ENCODE results near the gene RALGPS1. TPM values are rescaled to one million over a fixed set of nuclear protein-coding genes. Genes with fewer than 3 reads are reported as not detected.

The RALGPS1 gene
- polyA plus RNA-seq, 4 donors: 16.6 to 53.3 (median 26.8) TPM

DNA sequence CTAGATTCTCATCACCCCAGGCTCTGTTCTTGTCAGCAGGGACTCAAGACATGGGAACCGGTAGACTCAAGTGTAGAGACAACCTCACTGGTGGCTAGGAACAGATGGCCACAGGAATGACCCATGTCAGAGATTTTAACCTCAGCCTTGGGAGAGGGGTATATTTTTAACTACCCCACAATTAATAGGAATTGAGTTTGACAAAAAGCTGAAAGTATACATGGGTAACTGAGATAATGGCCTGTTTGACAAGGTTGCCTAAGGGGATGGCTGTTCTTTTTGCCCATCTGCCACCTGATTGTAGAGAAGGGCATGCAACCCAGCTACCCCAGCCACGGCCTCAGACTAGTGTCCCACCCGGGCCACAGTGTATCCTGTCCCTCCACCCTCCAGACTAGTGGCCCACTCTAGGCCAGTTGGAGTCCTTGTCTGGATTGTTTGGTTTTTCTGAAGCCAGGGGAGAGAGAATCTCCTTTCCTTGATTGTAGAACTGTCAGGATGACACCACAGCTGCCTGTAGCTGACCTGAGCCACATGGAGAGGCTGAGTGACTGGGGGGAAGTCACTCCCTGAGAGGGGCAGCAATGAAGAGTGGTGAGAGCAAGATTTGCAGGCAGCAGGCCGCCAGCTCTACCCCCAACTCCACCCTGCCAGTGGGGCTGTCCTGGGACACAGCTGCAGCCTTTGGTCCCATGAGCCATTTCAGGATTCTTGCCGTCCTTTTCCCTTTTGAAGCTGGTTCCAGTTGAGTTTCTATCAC lies 222.5 kb downstream of the RALGPS1 start:
- no peak overlapping the region for H3K27ac ChIP-seq (ENCODE audit: low read depth in 1 of 3, low read length in 2 of 3)
- WGBS, 3 donors: 86 to 92% (median 91%) methylated on average over 5 of the region's 5 CpGs
- H3K36me3 ChIP-seq (ENCODE audit: control insufficient read depth in 3 of 3, insufficient read depth in 2 of 3, low read depth in 1 of 3, low read length in 3 of 3): peaks cover 0 to 56% (median 0%) of the 10 kb centered on the region in 3 donors
- peaks cover 0 to 13% (median 0%) of the 10 kb centered on the region in 3 donors for H3K4me1 ChIP-seq (ENCODE audit: control insufficient read depth in 3 of 3, insufficient read depth in 2 of 3, low read depth in 1 of 3, low read length in 2 of 3)
- DNase-seq (no peak), FAIRE-seq (no peak)
- H3K27me3 ChIP-seq (ENCODE audit: control insufficient read depth in 3 of 3, insufficient read depth in 3 of 3, low read length in 3 of 3): no peaks in the 10 kb centered on the region
- no peak overlapping the region for H3K4me3 ChIP-seq (ENCODE audit: low read depth in 1 of 3, low read length in 3 of 3)
- no peaks in the 10 kb centered on the region for H3K9me3 ChIP-seq (ENCODE audit: control insufficient read depth in 2 of 2, insufficient read depth in 1 of 2, low read depth in 1 of 2, low read length in 1 of 2)

DNA sequence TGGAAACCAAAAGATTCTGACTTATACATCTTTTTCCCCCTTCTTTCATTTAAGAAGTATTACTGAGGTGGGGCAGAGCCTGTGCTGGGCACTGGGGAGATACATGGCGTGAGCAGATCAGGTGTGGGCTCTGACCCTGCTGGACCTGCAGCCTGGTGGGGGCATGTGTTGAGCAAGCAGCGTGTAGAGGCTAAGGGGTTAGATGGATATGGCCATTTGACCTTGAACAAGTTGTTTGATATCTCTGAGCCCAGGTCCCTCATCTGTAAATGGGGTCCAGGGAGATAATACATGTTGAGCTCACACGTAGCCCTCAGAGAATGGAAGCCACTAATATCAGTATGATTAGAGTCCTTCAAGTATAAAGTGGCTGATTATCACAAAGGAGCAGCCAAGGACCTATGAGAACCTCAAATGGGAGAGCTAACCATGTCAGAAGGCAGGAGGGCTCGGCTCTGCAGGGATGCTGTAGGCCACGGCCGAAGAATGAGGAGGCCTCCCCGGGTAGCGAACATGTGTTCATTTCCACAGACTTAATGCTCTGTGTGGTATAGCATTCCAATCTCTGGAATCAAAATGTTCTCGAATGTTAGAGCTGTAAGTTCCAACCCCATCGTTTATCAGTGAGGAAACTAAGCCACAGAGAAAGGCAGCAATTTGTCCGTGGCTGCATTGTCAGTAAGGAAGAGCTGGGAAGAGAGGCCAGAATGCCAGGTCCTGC lies 223.2 kb downstream of the RALGPS1 start:
- peaks cover 0 to 53% (median 0%) of the 10 kb centered on the region in 3 donors for H3K36me3 ChIP-seq (ENCODE audit: control insufficient read depth in 3 of 3, insufficient read depth in 2 of 3, low read depth in 1 of 3, low read length in 3 of 3)
- WGBS, 3 donors: 89 to 93% (median 91%) methylated on average over 11 of the region's 11 CpGs
- no peak overlapping the region for H3K27ac ChIP-seq (ENCODE audit: low read depth in 1 of 3, low read length in 2 of 3)
- DNase-seq (no peak), FAIRE-seq (no peak)
- H3K4me1 ChIP-seq (ENCODE audit: control insufficient read depth in 3 of 3, insufficient read depth in 2 of 3, low read depth in 1 of 3, low read length in 2 of 3): peaks cover 0 to 13% (median 0%) of the 10 kb centered on the region in 3 donors
- no peaks in the 10 kb centered on the region for H3K9me3 ChIP-seq (ENCODE audit: control insufficient read depth in 2 of 2, insufficient read depth in 1 of 2, low read depth in 1 of 2, low read length in 1 of 2)
- no peak overlapping the region for H3K4me3 ChIP-seq (ENCODE audit: low read depth in 1 of 3, low read length in 3 of 3)
- H3K27me3 ChIP-seq (ENCODE audit: control insufficient read depth in 3 of 3, insufficient read depth in 3 of 3, low read length in 3 of 3): no peaks in the 10 kb centered on the region

DNA sequence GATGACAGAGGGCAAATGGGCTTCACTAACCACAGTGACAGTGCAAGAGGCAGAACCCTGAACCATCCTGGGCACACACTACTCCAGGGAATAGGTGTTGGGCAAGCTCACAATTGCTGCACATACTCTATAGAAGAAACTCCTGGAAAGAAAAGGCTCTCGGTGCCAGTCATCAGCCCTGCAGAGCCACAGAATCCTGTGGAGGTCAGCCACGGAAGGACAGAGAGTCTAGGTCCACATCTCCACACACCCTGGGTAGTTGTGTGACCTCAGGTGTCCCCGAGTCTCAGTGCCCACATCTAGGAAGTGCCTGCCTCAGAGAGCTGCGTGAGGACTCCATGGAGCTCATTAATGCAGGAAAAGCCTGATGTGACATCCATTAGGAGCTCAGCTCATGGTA lies 223.9 kb downstream of the RALGPS1 start:
- no peak for FAIRE-seq
- DNase-seq: no peak
- H3K36me3 ChIP-seq (ENCODE audit: control insufficient read depth in 3 of 3, insufficient read depth in 2 of 3, low read depth in 1 of 3, low read length in 3 of 3): peaks cover 0 to 46% (median 0%) of the 10 kb centered on the region in 3 donors
- H3K9me3 ChIP-seq (ENCODE audit: control insufficient read depth in 2 of 2, insufficient read depth in 1 of 2, low read depth in 1 of 2, low read length in 1 of 2): no peaks in the 10 kb centered on the region
- WGBS, 3 donors: 85 to 94% (median 91%) methylated on average over 4 of the region's 4 CpGs
- H3K27ac ChIP-seq (ENCODE audit: low read depth in 1 of 3, low read length in 2 of 3): no peak overlapping the region
- peaks cover 0 to 6% (median 0%) of the 10 kb centered on the region in 3 donors for H3K4me1 ChIP-seq (ENCODE audit: control insufficient read depth in 3 of 3, insufficient read depth in 2 of 3, low read depth in 1 of 3, low read length in 2 of 3)
- H3K4me3 ChIP-seq (ENCODE audit: low read depth in 1 of 3, low read length in 3 of 3): no peak overlapping the region
- no peaks in the 10 kb centered on the region for H3K27me3 ChIP-seq (ENCODE audit: control insufficient read depth in 3 of 3, insufficient read depth in 3 of 3, low read length in 3 of 3)

DNA sequence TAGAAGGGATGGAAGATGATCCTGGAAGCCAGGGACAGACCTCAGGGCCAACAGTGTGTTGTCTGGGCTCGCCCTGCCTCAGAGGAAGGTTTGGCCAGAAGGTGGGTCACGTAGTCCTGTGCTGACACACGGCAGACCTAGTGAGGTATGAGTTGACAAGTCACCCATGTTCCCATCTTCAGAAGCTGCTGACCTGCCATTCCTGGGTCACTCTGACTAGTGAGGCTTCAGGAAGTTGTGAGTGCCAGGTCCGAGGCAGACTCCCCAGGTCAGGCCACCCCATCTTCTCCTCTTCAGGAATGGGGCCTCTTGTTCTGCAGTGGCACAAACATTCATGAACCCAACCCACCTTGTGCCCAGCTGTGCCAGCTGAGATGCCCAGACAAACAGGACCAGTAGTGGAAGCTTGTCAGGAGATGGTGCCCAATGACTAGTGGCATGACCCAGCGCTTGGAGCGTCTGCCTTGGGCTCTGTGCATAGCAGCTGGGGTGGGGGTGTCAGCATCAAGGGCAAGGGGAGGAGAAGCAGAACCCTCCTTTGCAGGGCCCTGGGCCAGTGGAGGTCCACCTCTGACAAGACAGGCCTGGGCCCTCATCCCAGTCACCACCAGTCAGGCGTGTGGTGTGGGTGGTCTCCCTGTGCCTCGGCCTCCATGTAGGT lies 224.6 kb downstream of the RALGPS1 start:
- no peak overlapping the region for H3K4me3 ChIP-seq (ENCODE audit: low read depth in 1 of 3, low read length in 3 of 3)
- FAIRE-seq (no peak), DNase-seq (no peak)
- H3K4me1 ChIP-seq (ENCODE audit: control insufficient read depth in 3 of 3, insufficient read depth in 2 of 3, low read depth in 1 of 3, low read length in 2 of 3): peaks cover 0 to 3% (median 0%) of the 10 kb centered on the region in 3 donors
- WGBS, 3 donors: 94 to 97% (median 96%) methylated on average over 8 of the region's 8 CpGs
- peaks cover 0 to 44% (median 0%) of the 10 kb centered on the region in 3 donors for H3K36me3 ChIP-seq (ENCODE audit: control insufficient read depth in 3 of 3, insufficient read depth in 2 of 3, low read depth in 1 of 3, low read length in 3 of 3)
- no peak overlapping the region for H3K27ac ChIP-seq (ENCODE audit: low read depth in 1 of 3, low read length in 2 of 3)
- no peaks in the 10 kb centered on the region for H3K27me3 ChIP-seq (ENCODE audit: control insufficient read depth in 3 of 3, insufficient read depth in 3 of 3, low read length in 3 of 3)
- no peaks in the 10 kb centered on the region for H3K9me3 ChIP-seq (ENCODE audit: control insufficient read depth in 2 of 2, insufficient read depth in 1 of 2, low read depth in 1 of 2, low read length in 1 of 2)

DNA sequence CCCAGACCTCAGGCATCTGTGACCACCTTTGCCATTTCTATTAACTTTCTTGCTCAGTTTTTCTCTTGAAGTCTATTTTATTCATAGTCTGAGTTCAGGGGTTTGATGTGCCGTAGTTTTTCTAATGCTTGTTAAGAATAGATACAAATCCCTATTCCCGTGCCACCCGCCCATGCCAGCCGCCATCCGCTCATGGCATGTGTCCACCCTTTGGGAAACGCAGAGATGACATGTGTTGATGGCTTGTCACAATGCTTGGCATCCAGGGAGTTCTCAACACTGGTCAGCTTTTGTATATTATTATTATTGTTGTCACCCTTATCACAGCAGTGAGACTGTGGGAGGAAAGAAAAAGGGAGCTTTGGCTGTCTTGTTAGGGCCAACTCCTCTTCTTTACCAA lies 225.2 kb downstream of the RALGPS1 start:
- Histone ChIP-seq H3K27ac (ENCODE audit: low read depth in 1 of 3, low read length in 2 of 3) (no peak overlapping the region), H3K27me3 (ENCODE audit: control insufficient read depth in 3 of 3, insufficient read depth in 3 of 3, low read length in 3 of 3) (no peaks in the 10 kb centered on the region), H3K4me3 (ENCODE audit: low read depth in 1 of 3, low read length in 3 of 3) (no peak overlapping the region), H3K4me1 (ENCODE audit: control insufficient read depth in 3 of 3, insufficient read depth in 2 of 3, low read depth in 1 of 3, low read length in 2 of 3) (peaks cover 0 to 2% (median 0%) of the 10 kb centered on the region in 3 donors), H3K9me3 (ENCODE audit: control insufficient read depth in 2 of 2, insufficient read depth in 1 of 2, low read depth in 1 of 2, low read length in 1 of 2) (no peaks in the 10 kb centered on the region), H3K36me3 (ENCODE audit: control insufficient read depth in 3 of 3, insufficient read depth in 2 of 3, low read depth in 1 of 3, low read length in 3 of 3) (peaks cover 0 to 42% (median 0%) of the 10 kb centered on the region in 3 donors)
- FAIRE-seq: no peak
- no peak for DNase-seq
- 94 to 95% (median 95%) methylated on average over 6 of the region's 6 CpGs for WGBS, 3 donors

DNA sequence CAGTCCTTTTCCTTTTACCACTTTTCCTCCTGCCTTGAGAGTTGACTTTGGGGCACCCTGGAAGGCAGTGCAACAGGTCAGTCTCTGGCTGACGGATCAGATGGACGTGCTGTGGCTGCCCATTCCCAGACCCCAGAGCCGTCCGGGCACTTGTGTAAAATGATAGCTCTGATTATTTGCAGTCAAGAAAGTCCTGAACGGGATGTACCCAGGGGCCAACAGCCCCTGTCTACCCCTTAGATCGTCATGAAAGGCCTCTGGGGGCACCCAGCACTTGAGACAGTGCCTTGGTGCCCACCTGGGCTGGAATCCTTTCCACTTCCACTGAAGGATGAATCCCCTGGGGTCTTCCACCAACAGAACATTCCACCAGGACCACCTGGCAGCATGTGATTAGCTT lies 225.6 kb downstream of the RALGPS1 start:
- Histone ChIP-seq H3K27me3 (ENCODE audit: control insufficient read depth in 3 of 3, insufficient read depth in 3 of 3, low read length in 3 of 3) (no peaks in the 10 kb centered on the region), H3K4me3 (ENCODE audit: low read depth in 1 of 3, low read length in 3 of 3) (no peak overlapping the region), H3K9me3 (ENCODE audit: control insufficient read depth in 2 of 2, insufficient read depth in 1 of 2, low read depth in 1 of 2, low read length in 1 of 2) (no peaks in the 10 kb centered on the region), H3K27ac (ENCODE audit: low read depth in 1 of 3, low read length in 2 of 3) (no peak overlapping the region), H3K36me3 (ENCODE audit: control insufficient read depth in 3 of 3, insufficient read depth in 2 of 3, low read depth in 1 of 3, low read length in 3 of 3) (peaks cover 0 to 41% (median 0%) of the 10 kb centered on the region in 3 donors), H3K4me1 (ENCODE audit: control insufficient read depth in 3 of 3, insufficient read depth in 2 of 3, low read depth in 1 of 3, low read length in 2 of 3) (no peaks in the 10 kb centered on the region)
- 88 to 93% (median 90%) methylated on average over 6 of the region's 6 CpGs for WGBS, 3 donors
- DNase-seq: no peak
- FAIRE-seq: no peak

DNA sequence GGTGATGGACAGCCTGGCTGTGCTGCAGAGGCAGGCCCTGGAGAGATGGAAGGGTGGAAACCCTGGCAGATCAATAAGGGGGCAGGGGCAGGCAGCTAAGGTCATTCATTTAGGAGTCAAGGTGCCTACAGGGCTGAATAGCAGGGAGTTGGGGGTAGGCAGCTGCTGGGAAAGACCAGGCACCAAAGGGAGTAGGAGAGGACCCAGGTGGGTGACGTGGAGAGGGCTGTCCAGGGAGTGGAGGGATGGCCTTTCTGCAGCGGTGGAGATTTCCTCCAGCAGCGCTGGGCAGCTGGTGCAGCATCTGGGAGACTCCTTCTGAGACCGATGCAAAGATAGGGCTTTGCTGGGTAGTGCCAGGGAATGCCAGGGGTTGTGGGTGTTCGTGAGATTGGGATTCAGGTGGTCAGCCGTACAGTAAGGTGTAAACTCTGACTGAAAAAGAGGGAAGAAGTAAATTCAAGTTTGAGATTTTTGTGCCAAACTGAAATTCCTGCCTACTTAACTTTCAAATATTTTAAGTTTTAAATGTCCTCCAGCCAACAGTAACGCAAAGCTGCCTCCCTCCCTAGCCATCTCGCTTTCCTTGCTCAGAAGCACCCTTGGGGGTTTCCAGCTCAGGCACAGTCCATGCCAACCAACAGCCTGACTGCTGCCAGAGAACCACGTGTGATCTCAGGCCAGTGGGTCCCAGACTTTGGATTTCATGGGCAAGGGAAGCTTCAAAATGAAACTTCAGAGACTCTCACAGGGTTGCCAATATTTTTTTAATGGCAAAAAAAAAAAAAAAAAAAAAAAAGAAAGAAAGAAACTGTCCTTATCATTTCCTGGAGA lies 226.5 kb downstream of the RALGPS1 start:
- DNase-seq (no peak), FAIRE-seq (no peak)
- whole genome bisulfite sequencing, 3 donors: 80 to 87% (median 84%) methylated on average over 9 of the region's 9 CpGs
- Histone ChIP-seq H3K36me3 (ENCODE audit: control insufficient read depth in 3 of 3, insufficient read depth in 2 of 3, low read depth in 1 of 3, low read length in 3 of 3) (peaks cover 0 to 39% (median 0%) of the 10 kb centered on the region in 3 donors), H3K27ac (ENCODE audit: low read depth in 1 of 3, low read length in 2 of 3) (no peak overlapping the region), H3K4me3 (ENCODE audit: low read depth in 1 of 3, low read length in 3 of 3) (no peak overlapping the region), H3K9me3 (ENCODE audit: control insufficient read depth in 2 of 2, insufficient read depth in 1 of 2, low read depth in 1 of 2, low read length in 1 of 2) (peaks cover 0 to 3% of the 10 kb centered on the region in 2 donors), H3K4me1 (ENCODE audit: control insufficient read depth in 3 of 3, insufficient read depth in 2 of 3, low read depth in 1 of 3, low read length in 2 of 3) (no peaks in the 10 kb centered on the region), H3K27me3 (ENCODE audit: control insufficient read depth in 3 of 3, insufficient read depth in 3 of 3, low read length in 3 of 3) (no peaks in the 10 kb centered on the region)

DNA sequence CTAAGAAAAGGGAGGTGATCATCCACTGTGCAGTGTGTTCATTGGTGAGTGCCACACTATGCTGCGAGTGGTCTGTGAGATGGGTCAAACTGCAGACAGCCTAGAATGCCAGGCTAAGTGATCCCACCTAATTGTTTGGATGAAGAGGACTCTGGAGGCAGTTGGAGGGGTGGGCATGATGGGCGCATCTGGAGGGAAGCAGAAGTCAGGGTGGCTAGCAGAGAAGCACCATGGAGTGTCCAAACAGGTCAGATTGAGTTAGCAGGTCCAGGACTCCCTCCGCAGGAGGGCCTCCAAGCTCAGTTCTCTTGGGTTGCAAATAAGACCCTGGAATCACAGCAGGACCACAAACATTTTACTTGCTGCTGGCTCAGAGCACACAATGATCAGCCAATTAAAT lies 227.7 kb downstream of the RALGPS1 start:
- WGBS, 3 donors: 93 to 99% (median 97%) methylated on average over 3 of the region's 3 CpGs

More for the DNA sequence above, 227.7 kb downstream of the RALGPS1 start:
- no peak overlapping the region for H3K27ac ChIP-seq (ENCODE audit: low read depth in 1 of 3, low read length in 2 of 3)
- no peaks in the 10 kb centered on the region for H3K27me3 ChIP-seq (ENCODE audit: control insufficient read depth in 3 of 3, insufficient read depth in 3 of 3, low read length in 3 of 3)
- peaks cover 0 to 6% of the 10 kb centered on the region in 2 donors for H3K9me3 ChIP-seq (ENCODE audit: control insufficient read depth in 2 of 2, insufficient read depth in 1 of 2, low read depth in 1 of 2, low read length in 1 of 2)
- no peak overlapping the region for H3K4me3 ChIP-seq (ENCODE audit: low read depth in 1 of 3, low read length in 3 of 3)
- H3K4me1 ChIP-seq (ENCODE audit: control insufficient read depth in 3 of 3, insufficient read depth in 2 of 3, low read depth in 1 of 3, low read length in 2 of 3): no peaks in the 10 kb centered on the region
- DNase-seq (no peak), FAIRE-seq (no peak)
- H3K36me3 ChIP-seq (ENCODE audit: control insufficient read depth in 3 of 3, insufficient read depth in 2 of 3, low read depth in 1 of 3, low read length in 3 of 3): peaks cover 0 to 30% (median 0%) of the 10 kb centered on the region in 3 donors
